ENCODE measurements around the gene FAM83D. TPM values are rescaled to one million over a fixed set of nuclear protein-coding genes. Genes with fewer than 3 reads are reported as not detected.
A peak's percentile ranks its signal among the peaks of the same experiment; 100 is the strongest.

Gene FAM83D, protein sequence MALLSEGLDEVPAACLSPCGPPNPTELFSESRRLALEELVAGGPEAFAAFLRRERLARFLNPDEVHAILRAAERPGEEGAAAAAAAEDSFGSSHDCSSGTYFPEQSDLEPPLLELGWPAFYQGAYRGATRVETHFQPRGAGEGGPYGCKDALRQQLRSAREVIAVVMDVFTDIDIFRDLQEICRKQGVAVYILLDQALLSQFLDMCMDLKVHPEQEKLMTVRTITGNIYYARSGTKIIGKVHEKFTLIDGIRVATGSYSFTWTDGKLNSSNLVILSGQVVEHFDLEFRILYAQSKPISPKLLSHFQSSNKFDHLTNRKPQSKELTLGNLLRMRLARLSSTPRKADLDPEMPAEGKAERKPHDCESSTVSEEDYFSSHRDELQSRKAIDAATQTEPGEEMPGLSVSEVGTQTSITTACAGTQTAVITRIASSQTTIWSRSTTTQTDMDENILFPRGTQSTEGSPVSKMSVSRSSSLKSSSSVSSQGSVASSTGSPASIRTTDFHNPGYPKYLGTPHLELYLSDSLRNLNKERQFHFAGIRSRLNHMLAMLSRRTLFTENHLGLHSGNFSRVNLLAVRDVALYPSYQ
- 1.7 TPM for total RNA-seq

DNA sequence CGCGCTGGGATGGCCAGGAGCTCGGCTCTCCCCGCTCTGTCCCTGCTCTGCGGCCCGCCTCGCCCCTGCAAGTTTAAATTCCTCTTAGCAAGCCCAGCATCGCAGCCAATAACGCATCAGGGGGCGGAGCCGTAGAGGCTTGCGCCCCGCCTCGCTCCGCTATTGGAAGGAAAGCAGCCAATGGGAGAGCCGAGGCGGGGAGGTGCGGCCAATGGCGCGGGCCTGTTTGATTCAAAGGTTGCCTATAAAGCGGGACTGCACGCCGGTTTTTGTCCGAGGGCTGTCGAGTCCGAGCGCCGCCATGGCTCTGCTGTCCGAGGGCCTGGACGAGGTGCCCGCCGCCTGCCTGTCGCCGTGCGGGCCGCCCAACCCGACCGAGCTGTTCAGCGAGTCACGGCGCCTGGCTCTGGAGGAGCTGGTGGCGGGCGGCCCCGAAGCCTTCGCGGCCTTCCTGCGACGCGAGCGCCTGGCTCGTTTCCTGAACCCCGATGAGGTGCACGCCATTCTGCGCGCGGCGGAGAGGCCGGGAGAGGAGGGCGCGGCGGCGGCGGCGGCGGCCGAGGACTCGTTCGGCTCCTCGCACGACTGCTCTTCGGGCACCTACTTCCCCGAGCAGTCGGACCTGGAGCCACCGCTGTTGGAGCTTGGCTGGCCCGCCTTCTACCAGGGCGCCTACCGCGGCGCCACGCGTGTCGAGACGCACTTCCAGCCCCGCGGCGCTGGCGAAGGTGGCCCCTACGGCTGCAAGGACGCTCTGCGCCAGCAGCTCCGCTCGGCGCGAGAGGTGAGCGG lies at the start of gene FAM83D:
Gene FAM83D (plus strand): TSS at position 276 of the 792 bp plus-strand sequence. CDS start 26 bp downstream, at position 302.
- peak; percentile 96 for DNase-seq

DNA sequence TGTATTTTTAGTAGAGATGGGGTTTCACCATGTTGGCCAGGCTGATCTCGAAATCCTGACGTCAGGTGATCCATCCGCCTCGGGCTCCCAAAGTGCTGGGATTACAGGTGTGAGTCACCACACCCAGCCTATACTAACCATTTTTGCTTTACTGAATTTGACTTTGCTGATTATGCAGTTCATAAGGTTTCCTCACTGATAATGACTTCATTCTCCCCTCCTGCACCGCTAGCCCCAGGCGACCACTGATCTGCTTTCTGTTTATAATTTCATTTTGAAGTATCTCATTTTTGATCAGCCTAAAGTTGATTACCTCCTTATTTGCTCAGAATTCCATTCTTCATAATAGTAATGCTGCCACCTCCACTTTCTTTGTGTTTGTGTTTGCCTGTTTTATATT lies 48.7 kb upstream of the FAM83D start:
- no peak for DNase-seq

DNA sequence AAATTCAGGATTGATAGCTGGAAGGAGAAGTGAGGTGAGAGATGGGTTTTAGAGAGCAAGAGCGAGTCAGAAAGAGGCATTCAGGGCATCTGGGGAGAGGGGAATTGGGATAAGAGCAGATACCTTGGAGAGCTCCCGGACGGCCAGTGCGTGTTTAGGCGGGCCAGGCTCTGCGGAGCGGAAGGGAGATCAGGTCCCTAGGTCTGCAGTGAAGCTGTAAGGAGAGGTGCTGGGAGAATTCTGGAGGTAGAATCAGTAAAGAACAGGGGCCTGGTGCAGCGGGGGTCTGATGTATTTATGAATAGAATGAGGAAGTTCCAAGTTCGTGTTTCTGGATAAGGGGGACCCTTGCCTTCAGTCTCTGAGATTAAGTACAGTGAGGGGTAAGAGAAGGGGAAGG lies 47.4 kb upstream of the FAM83D start:
- no peak for DNase-seq

- DNase-seq: peak; percentile 60
Observed at GRCh38 chr20:38880952-38881735, 45.1 kb upstream of the FAM83D start.

DNA sequence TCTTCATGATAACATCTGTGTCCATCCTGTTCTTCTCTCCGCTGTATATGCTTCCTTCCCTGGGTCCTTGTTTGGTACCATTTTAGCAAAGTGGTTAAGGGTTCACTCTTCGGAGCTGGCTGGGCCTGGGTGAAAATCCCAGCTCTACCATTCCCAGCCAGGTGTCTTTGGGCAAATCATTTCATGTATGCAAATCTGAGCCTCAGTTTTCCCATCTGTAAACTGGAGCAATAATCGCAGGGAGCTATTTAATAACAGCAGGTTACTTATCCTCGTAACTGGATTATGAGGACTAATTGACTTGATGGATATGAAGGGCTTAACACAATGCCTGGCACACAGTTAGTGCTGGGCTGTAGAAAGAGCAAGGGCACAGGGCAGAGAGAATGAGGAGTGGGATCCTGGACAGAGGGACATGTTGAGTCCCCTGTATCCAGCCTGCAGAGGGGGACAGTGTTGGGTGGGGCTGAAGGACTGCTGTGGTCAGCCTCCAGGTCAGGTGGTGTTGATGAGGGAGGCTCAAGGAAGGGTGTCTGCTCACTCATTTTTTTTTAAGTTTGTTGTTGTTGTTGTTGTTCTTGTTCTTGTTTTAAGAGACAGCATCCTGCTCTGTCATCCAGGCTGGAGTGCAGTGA lies 44.3 kb upstream of the FAM83D start:
- DNase-seq: no peak

DNA sequence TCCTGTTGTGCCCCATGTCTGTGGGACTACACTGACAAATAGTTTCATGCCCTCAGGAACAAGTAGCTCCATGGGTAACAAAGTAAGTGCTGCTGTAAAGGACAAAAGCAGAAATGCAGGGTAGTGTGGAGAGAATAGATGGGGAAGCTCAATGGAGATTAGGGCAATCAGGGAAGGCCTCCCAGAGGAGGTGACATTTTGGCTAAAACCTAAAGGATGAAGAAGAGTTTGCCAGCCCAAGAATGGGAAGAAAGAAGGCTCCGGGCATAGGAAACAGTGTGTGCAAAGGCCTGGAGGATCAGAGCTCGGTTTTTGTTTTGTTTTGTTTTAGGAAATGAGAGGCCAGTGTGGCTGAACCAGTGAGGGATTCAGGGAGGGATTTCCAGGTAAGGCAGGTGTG lies 43.6 kb upstream of the FAM83D start:
- no peak for DNase-seq

- peak; percentile 89 for DNase-seq
Observed at GRCh38 chr20:38883081-38883980, 42.9 kb upstream of the FAM83D start.

- DNase-seq: no peak
Observed at GRCh38 chr20:38883981-38884733, 42.1 kb upstream of the FAM83D start.

DNA sequence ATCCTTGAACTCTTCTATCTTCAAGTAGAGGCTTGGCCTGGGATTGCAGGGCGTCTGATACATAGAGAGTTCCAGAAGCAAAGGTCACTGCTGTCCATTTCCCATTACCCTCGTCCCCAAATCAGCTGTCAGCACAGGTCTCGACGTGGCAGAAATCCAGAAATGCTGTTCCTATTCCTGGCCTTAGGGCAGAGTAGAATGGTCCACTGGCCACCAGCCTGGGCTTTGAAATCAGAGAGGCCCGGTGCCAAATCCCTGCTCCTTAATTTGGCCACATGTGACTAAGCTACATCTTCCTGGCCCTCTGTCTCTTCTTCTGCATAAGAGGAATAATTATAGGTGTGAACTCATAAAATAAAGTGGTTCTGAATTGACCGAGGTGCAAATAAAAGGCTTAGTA lies 40.9 kb upstream of the FAM83D start:
- no peak for DNase-seq

DNA sequence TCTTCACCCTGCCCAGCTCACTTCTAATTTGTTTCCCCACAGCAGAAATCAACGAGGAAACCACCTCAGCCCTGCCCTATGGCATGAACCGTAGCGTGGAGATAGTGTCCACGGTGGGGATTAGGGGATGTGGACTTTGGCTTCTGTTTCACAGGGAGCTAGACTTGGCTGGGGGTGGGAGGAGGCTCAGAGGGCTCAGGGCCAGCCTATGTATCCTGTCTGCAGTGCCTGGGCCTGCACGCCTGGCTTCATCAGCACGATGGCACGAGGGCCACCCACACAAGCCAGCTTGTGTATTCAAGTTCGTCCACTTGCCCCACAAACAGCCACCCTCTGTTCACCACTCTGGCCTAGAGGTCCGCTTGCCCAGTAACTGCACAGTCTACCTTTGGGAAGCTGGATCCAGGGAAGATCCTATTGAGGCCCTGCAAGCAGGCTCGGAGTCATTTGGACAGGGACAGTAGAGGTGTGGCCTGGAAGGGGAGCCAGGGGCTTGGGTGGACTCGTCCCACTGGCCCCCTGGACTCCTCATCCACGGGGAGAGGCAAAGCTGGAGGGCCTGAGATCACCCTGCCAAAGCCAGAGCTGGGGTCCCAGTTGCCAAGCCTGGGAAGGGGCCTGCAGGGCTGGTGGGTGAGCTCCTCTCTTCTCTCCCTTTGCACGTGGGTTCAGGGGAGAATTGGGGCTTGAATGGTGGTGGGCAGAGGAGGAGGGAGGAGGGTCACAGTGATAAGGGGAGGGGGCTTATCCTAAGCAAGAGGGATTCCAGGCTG lies 38.0 kb upstream of the FAM83D start:
- DNase-seq: peak; percentile 42

- DNase-seq: no peak
Observed at GRCh38 chr20:38889050-38889449, 37.2 kb upstream of the FAM83D start.

GRCh38 chr20:38889792-38890496 lies 36.3 kb upstream of the FAM83D start:
- peak; percentile 78 for DNase-seq

- DNase-seq: no peak
Observed at GRCh38 chr20:38890497-38890818, 35.8 kb upstream of the FAM83D start.

DNA sequence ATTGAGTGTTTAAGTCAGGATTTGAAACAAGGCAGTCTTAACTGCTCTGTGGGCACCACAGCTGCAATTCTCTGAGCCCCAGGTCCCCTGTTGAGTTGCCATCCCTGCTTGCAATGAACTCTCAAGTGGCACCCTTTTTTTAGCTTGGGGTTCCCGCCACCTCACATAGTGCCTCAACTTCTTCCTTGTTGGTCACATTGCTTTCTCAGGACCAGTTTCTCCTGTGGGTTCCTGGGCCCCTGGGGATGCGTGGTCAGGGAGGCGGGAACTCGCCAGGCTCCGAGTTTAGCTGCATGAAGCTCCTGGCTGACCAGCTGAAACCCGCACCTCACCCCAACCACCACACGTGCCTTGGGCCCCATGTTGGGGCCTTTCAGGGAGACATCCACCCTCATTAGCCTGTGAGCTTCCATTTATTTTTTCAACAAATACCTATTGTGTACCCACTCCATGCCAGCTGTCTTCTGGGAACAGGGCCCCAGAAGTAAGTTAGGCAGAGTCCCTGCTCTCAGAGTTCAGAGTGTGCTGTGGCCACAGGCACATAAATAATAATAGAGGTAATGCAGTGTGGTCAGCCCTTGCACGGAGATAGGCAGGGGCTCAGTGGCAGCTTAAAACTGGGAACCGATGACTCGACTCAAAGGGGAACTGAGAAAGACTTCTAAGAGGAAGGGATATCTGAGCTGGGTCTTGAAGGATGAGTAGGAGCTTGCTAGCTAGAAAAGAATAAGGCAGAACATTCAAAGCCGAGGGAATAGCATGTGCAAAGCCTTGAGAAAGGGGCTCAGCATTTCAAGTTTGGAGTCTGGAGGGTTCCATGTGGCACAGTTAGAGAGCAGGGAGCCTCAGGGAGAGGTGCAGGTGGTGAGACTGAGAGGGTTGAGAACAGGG lies 33.9 kb upstream of the FAM83D start:
- no peak for DNase-seq

DNA sequence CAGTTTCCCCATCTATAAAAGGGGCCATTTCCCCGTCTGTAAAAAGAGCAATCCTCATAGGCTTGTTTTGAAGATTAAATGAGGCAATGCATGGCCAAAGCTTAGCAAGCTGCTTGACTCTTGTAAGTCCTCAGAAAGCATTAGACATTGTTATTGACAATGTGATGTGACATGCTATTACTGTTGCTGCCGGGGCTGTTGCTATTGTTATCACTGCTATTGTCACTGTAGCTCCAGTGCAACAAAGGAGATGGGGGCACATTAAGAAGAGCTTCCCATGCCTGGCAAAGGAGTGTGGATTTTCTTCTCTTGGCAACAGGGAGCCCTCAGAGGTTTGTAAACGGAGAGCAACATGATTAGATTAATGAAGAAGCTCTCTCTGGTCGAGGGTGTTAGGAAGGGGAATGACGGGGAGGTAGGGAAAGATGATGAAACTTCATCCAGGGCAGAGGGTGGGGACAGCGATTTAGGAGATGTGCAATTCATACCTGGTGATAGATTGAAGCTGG lies 33.1 kb upstream of the FAM83D start:
- no peak for DNase-seq

GRCh38 chr20:38893565-38894090 lies 32.6 kb upstream of the FAM83D start:
- DNase-seq: peak; percentile 65
